ENCODE results near the gene ASTL. TPM values are rescaled to one million over a fixed set of nuclear protein-coding genes. Genes with fewer than 3 reads are reported as not detected.

ASTL gene
- polyA plus RNA-seq, 1 experiment = not detected

DNA sequence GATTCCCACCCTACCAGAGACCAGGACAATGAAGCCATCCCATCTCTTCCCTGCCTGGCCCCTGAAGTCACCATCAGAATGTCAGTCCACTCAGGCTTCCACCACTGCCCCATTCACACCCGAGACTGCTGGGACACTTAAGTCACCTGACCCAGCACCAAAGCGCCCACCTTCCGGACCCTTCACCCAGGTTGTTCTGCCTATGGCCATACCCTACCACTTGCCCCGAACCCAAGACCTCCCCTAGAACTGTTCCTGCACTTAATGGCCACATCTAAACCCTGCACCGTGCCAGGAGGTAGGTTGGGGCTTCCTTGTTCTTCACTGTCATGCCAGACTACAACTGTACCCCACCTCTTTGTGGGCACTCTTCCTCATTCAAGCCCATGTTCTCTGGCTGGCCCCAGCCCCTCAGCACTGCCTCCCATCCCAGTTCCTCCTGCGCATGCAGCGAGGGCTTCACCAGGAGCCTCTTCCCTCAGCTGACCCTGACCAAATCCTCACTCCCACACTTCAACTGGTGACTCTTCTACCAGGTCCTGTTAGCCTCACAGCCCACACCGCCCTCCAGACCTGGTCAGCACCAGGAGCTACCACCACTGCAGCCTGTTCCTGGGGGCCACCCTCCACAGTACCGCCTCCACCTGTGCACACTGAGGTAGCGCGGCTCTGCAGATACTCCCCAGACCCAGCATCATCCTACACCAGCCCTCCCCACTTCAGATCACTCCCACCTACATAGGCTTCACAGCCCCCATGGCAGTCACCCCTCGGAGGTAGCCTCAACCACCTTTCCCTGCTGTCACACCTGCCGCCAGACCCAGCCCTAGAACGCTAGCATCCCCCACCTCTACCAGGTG lies 13.7 kb downstream of the ASTL start:
- Histone ChIP-seq H3K27ac (ENCODE audit: low read depth, low read length) (no peak overlapping the region), H3K27me3 (ENCODE audit: control insufficient read depth, insufficient read depth, low read length) (peaks cover 52% of the 10 kb centered on the region), H3K4me3 (ENCODE audit: low read depth, low read length) (no peak overlapping the region), H3K9me3 (ENCODE audit: control insufficient read depth, insufficient read depth, low read length) (no peaks in the 10 kb centered on the region; the same call in 1 of the 2 replicates)
- TF ChIP-seq, protein P1, sequence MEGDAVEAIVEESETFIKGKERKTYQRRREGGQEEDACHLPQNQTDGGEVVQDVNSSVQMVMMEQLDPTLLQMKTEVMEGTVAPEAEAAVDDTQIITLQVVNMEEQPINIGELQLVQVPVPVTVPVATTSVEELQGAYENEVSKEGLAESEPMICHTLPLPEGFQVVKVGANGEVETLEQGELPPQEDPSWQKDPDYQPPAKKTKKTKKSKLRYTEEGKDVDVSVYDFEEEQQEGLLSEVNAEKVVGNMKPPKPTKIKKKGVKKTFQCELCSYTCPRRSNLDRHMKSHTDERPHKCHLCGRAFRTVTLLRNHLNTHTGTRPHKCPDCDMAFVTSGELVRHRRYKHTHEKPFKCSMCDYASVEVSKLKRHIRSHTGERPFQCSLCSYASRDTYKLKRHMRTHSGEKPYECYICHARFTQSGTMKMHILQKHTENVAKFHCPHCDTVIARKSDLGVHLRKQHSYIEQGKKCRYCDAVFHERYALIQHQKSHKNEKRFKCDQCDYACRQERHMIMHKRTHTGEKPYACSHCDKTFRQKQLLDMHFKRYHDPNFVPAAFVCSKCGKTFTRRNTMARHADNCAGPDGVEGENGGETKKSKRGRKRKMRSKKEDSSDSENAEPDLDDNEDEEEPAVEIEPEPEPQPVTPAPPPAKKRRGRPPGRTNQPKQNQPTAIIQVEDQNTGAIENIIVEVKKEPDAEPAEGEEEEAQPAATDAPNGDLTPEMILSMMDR (IDR thresholded peaks at IDR 0.05; ENCODE audit: low read depth, low read length) = no peak
- POLR2A ChIA-PET = no interaction called here
- no peak for DNase-seq (ENCODE audit: low read depth, low spot score)
- CTCF ChIA-PET = no interaction called here

DNA sequence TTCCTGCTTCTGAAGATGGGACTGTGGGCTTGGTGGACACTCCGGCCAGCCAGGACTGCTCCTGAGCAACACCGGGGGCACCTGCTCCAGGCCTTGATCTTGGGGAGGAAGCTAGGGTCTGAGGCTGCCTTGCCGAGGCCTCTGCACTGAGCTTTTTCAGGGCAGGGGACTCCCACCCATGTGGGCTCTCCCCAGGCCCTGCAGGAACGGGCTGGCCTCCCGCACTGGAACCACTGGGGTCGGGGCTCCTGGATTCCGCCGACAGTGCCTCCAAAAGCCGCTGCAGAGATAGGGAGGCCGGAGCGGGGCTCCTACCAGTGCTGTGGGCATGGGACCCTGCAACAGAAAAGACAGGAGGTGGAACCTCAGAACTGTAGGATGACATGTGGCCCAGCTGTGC lies 14.4 kb downstream of the ASTL start:
- Histone ChIP-seq H3K4me3 (ENCODE audit: low read depth, low read length) (no peak overlapping the region), H3K27me3 (ENCODE audit: control insufficient read depth, insufficient read depth, low read length) (peaks cover 58% of the 10 kb centered on the region), H3K9me3 (ENCODE audit: control insufficient read depth, insufficient read depth, low read length) (no peaks in the 10 kb centered on the region; the same call in 1 of the 2 replicates), H3K27ac (ENCODE audit: low read depth, low read length) (no peak overlapping the region)
- POLR2A ChIA-PET = no interaction called here
- CTCF ChIA-PET = no interaction called here
- DNase-seq (ENCODE audit: low read depth, low spot score) = no peak
- TF ChIP-seq, protein P1 (IDR thresholded peaks at IDR 0.05; ENCODE audit: low read depth, low read length) = no peak

DNA sequence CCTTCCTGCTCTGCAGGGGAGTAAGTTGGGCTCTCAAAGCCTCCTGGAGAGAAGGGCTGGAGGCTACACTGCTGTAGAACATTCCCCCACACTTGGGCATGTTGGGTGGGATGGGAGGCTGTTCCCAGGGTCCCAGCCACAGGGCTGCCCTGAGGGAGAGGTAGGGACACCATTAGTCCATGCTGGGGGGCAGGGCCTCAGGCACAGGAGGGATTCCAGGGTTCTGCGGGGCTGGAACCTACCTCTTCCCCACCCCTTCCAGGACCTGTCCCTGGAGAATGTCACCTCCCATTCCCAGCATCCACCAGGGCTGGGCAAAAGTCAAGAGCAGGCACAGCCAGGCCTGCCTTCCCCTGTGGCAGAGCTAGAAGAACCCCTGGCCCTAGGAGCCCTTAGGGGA lies 15.0 kb downstream of the ASTL start:
- TF ChIP-seq, protein P1 (IDR thresholded peaks at IDR 0.05; ENCODE audit: low read depth, low read length) = no peak
- peaks cover 64% of the 10 kb centered on the region for H3K27me3 ChIP-seq (ENCODE audit: control insufficient read depth, insufficient read depth, low read length)
- H3K27ac ChIP-seq (ENCODE audit: low read depth, low read length) = no peak overlapping the region
- CTCF ChIA-PET = no interaction called here
- no peak overlapping the region for H3K4me3 ChIP-seq (ENCODE audit: low read depth, low read length)
- POLR2A ChIA-PET = no interaction called here
- no peak for DNase-seq (ENCODE audit: low read depth, low spot score)
- no peaks in the 10 kb centered on the region; the same call in 1 of the 2 replicates for H3K9me3 ChIP-seq (ENCODE audit: control insufficient read depth, insufficient read depth, low read length)

DNA sequence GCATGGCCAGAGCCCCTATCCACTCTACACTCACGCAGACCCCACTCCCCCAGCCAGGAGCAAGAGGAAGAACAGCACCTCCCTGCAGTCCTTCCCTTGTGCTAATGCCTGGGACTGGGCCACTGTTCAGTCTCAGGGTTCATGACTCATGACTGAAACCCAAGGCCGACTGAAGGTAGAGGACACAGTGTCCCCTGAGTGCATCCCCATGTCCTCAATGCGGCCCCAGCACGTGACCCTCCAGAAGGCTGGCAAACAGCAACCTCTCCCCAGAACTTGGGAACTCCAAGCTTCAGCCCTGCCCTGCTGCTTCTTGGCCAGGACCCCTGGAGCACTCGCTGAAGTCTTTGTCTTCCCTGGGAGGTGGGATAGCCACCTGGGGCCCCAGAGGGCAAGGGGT lies 15.9 kb downstream of the ASTL start:
- TF ChIP-seq, protein P1 (IDR thresholded peaks at IDR 0.05; ENCODE audit: low read depth, low read length) = no peak
- H3K4me3 ChIP-seq (ENCODE audit: low read depth, low read length) = no peak overlapping the region
- ChIA-PET CTCF (no interaction called here), POLR2A (no interaction called here)
- no peak overlapping the region for H3K27ac ChIP-seq (ENCODE audit: low read depth, low read length)
- peaks cover 68% of the 10 kb centered on the region for H3K27me3 ChIP-seq (ENCODE audit: control insufficient read depth, insufficient read depth, low read length)
- no peaks in the 10 kb centered on the region; the same call in 1 of the 2 replicates for H3K9me3 ChIP-seq (ENCODE audit: control insufficient read depth, insufficient read depth, low read length)
- DNase-seq (ENCODE audit: low read depth, low spot score) = no peak

DNA sequence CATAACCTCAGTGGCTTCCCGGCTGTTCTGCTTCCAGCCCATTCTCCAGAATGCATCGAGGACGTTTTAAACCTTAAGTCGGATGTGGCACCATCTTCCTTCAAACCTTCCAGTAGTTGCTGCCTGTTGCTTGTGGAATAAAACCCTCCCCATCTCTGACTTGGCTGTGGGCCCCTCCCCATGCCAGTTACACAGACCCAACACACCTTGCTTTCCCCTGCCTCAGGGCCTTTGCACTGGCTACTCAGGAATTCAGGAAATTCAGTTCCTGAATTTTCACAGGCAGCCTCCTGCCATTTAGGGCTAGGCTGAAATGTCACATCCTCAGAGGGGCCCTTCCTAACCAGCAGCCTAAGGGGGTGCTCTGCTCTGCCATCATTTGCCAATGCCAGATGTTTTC lies 16.9 kb downstream of the ASTL start:
- TF ChIP-seq, protein P1 (IDR thresholded peaks at IDR 0.05; ENCODE audit: low read depth, low read length) = no peak
- Histone ChIP-seq H3K4me3 (ENCODE audit: low read depth, low read length) (no peak overlapping the region), H3K27me3 (ENCODE audit: control insufficient read depth, insufficient read depth, low read length) (peaks cover 65% of the 10 kb centered on the region), H3K27ac (ENCODE audit: low read depth, low read length) (no peak overlapping the region), H3K9me3 (ENCODE audit: control insufficient read depth, insufficient read depth, low read length) (no peaks in the 10 kb centered on the region; the same call in 1 of the 2 replicates)
- no peak for DNase-seq (ENCODE audit: low read depth, low spot score)
- POLR2A ChIA-PET = no interaction called here
- CTCF ChIA-PET = no interaction called here
